SKM-1 (cell line): Measurements from ENCODE around the gene TNRC6A.
"Not testable (repeated sequence)": the region's sequence is repeated elsewhere in the genome, so short reads cannot be mapped to it uniquely, and the experiment has no call there.

ENCODE experiments used
- DNase-seq: peaks from one replicate; lab custom pipeline; 2025; ENCODE audit not compliant: unreplicated experiment; lab: John Stamatoyannopoulos, UW

TNRC6A gene

GRCh38 chr16:24841291-24841690 lies 111.8 kb downstream of the TNRC6A start:
- no peak for DNase-seq

GRCh38 chr16:24844101-24845030 lies 114.9 kb downstream of the TNRC6A start:
- no peak for DNase-seq

- DNase-seq = not testable (repeated sequence)
Measured at GRCh38 chr16:24845031-24845365, 115.5 kb downstream of the TNRC6A start.

- no peak for DNase-seq
Measured at GRCh38 chr16:24845726-24846547, 116.5 kb downstream of the TNRC6A start, which contains the start of gene SLC5A11. TSS of gene SLC5A11 (plus strand) at chr16:24845963. CDS start at chr16:24858644, 12,681 bp downstream.

GRCh38 chr16:24846548-24847357 lies 117.3 kb downstream of the TNRC6A start:
- DNase-seq = no peak

- DNase-seq = no peak
Measured at GRCh38 chr16:24847358-24847664, 117.9 kb downstream of the TNRC6A start.

GRCh38 chr16:24848065-24848464 lies 118.6 kb downstream of the TNRC6A start:
- no peak for DNase-seq

GRCh38 chr16:24849641-24850040 lies 120.2 kb downstream of the TNRC6A start:
- DNase-seq = no peak

- no peak for DNase-seq
Measured at GRCh38 chr16:24850289-24850938, 121.0 kb downstream of the TNRC6A start.

- DNase-seq = no peak
Measured at GRCh38 chr16:24851700-24852099, 122.2 kb downstream of the TNRC6A start.

GRCh38 chr16:24852281-24852721 lies 122.8 kb downstream of the TNRC6A start:
- no peak for DNase-seq

GRCh38 chr16:24853169-24853824 lies 123.8 kb downstream of the TNRC6A start:
- DNase-seq = no peak

GRCh38 chr16:24853830-24854229 lies 124.4 kb downstream of the TNRC6A start:
- DNase-seq = no peak

- DNase-seq = no peak
Measured at GRCh38 chr16:24854607-24855171, 125.2 kb downstream of the TNRC6A start.

GRCh38 chr16:24855678-24856077 lies 126.2 kb downstream of the TNRC6A start:
- DNase-seq = no peak

GRCh38 chr16:24856871-24857270 lies 127.4 kb downstream of the TNRC6A start:
- not testable (repeated sequence) for DNase-seq

- peak; percentile 14 for DNase-seq
Measured at GRCh38 chr16:24858219-24859041, 129.0 kb downstream of the TNRC6A start.

GRCh38 chr16:24861461-24861860 lies 132.0 kb downstream of the TNRC6A start:
- DNase-seq = no peak
